ENCODE results near the gene RIT1.

The RIT1 gene

DNA sequence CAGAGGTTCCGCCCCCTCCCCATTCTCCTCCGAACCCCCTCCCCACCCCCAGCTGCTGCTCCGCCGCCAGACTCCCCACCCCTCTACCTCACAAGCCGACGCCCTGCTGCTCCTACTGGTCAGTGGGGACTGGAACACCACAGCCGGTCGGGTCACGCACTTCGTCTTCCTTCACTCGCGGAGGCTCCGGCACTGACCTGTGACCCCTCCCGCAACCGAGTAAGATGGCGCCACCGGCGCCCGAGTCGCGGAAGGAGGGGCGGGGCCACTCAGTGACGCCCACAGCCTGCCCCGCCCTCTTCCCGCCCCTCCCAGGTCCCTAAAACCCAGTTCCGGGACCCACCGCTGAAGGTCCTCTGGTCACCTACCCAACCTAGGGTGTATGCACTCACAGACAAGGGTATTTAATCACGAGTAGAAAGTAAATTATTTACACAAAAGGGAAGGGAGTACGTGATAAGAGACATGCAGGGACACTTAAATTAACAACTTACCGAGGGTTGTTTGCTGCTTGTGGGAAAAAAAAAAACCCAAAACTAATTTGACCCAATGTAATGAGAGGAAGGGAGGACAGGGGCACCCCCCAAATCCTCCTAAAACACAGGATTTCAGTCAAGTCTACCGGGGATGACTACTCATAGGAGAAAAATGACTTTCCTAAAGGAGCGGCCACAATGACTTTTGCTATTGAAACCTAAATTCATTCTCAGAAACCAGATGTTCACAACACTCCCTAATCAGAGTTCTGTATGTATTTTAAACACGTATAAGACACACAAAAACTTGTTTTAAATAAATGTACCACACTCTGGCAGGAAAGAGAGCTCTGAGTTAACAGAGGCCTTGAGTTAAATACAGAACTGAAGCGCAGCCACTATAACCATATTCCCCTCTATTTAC is at the start of gene RIT1:
Gene RIT1 (minus strand): TSS at position 194 of the 900 bp plus-strand sequence. CDS start 588 bp downstream, outside the sequence.
- no peak for TF ChIP-seq CTCF (IDR thresholded peaks at IDR 0.05)

DNA sequence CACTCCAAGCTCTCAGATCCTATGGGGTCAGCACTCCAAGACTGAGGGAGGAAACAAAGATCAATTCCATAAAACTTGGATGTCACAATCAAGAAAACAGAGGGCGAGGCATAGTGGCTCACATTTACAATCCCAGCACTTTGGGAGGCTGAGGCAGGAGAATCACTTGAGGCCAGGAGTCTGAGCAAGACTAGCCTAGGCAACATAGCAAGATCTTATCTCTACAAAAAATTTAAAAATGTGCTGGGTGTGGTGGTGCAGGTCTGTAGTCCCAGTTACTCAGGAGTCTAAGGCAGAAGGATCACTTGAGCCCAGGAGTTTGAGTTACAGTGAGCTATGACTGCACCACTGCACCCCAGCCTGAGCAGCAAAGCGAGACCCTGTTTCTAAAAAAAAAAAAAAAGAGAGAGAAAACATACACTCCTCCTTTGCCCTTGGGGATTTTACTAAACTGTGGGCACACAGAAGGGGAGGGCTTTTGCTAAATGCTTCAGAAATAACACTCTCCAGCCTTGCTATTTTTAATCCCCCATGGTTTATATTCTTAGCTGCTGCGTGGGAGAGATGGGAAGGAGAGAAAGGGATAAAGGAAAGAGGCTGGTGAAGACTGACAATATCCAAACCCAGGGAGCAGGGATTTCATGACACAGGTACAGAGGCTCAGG is 49.1 kb upstream of the RIT1 start:
- TF ChIP-seq CTCF (IDR thresholded peaks at IDR 0.05), result no peak

DNA sequence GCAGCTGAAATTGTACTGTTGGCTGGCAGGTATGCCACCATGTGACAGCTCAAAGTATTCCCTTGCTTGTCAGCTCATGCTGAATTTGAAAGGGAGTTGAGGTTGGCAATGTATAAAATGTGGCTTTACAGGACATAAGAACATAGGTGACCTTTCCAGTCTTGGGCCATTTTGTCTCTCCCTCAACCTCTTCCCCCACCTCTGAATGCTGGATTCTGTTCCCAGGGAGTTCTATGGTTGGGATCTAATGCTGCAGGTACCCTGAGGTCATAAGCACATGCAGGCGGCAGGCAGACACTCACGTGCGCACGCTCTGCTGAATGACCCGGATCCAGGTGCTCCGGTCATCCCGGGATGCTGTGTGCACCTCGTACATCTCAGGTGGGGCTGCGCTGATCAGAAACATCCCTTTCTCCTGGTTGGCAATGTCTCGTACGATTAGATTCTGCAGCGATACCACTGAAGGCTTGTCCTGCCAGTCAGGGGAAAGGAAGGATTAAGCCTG is 46.3 kb upstream of the RIT1 start:
- TF ChIP-seq CTCF (IDR thresholded peaks at IDR 0.05), result no peak

GRCh38 chr1:155954645-155955044 is 43.5 kb upstream of the RIT1 start:
- TF ChIP-seq CTCF (IDR thresholded peaks at IDR 0.05), result no peak

DNA sequence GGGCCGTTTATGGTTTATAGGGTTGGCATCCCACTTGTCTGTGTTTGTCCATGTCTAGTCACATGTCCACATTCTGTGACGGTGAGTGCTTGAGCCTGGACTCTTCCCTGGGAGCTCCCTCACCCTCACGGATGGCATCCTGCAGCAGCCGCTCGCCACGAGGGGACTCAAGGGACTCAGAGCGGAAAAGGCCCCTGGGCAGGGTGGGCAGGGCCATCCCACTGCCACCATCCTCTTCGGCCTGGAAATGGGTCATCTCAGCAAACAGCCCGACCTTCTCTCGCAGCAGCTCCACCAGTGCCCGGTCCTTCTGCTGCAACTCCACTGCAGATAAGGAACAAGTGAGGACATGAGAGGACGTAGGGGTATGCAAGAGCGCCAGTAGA is 41.3 kb upstream of the RIT1 start:
- no peak for TF ChIP-seq CTCF (IDR thresholded peaks at IDR 0.05)

- TF ChIP-seq CTCF (IDR thresholded peaks at IDR 0.05), result no peak
These were observed 40.8 kb upstream of the RIT1 start for GRCh38 chr1:155951753-155952504.

- TF ChIP-seq CTCF (IDR thresholded peaks at IDR 0.05), result no peak
These were observed 39.7 kb upstream of the RIT1 start for GRCh38 chr1:155950829-155951228.

Measured in LNCAP (cell line).